GM08714 (cell line): Measurements from ENCODE around the gene FCN2.

ENCODE experiments used
- H3K4me3 ChIP-seq: fragments of 200-500 bp; sonication (Bioruptor generic); 2 replicates; pipeline ENCODE4 v1.5.1; 2014; ENCODE audit warnings: mild to moderate bottlenecking, low read length, inconsistent platforms
- ZNF274 ChIP-seq: IDR thresholded peaks from 2 replicates; pipeline ENCODE4 v1.6.1; 2012; ENCODE audit warnings: mild to moderate bottlenecking, low read depth, low read length

FCN2 gene

DNA sequence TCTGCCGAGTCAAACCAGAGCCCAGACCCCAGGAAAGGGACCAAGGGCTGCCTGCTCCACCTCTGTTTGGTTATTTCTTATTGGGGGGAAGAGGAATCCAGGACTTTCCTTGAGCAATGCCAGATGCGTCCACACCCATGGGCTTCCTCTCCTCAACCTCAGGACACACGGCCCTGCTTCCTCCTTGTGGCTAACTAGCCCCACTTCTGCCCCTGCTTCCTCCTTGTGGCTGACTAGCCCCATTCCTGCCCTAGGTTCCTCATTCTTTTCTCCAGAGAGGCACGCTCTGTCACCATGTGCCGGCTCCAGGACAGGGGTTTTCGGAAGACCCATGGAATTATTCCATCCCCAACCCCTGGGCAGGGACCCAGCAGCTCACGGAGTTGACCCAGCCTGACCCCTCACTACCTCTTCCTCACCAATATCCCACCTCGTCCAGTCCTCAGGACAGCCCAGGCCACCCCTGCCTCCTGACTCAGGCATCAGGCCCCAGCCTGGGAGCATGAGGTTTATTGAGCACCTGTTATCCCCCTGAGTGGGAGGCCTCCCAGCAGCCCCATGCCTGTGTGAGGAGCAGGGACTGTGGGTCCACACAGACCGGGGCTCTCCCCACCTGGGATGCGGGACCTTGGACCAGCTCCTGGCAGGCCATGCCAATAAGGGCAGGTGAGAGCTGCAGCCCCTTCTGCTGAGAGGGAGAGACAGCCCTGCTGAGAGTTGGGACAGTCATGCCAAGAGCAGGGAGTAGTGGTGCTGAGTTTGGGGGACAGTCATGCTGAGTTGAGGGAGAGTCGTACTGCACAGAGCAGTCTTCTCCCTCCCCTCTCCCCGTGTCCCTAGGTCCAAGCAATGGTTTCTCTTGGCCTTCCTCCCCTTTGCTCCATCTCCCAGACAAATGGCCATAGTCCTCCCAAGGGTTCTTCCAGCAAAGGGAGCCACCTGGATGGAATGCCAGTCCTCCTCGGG is 48.9 kb downstream of the FCN2 start:
- TF ChIP-seq ZNF274: no peak
- no peak overlapping the region for H3K4me3 ChIP-seq

DNA sequence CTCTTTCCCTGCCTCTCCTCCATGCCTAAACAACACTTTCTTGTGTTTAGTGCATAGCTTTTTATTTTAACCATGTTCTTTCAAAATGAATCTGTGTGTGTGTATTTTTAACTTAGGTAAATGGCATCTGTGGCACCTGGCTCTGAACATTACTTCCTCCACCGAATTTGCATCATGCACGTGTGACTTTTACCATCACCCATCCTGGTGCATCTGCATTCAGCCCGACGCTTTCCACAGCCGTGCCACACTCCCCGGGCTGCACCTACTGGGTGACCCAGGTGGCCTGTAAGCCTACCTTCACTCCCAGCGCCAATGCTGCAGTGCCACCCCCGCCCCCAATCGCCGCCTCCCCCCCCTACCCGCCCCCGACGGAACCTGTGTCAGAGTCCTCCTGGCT is 49.8 kb downstream of the FCN2 start:
- no peak overlapping the region for H3K4me3 ChIP-seq

DNA sequence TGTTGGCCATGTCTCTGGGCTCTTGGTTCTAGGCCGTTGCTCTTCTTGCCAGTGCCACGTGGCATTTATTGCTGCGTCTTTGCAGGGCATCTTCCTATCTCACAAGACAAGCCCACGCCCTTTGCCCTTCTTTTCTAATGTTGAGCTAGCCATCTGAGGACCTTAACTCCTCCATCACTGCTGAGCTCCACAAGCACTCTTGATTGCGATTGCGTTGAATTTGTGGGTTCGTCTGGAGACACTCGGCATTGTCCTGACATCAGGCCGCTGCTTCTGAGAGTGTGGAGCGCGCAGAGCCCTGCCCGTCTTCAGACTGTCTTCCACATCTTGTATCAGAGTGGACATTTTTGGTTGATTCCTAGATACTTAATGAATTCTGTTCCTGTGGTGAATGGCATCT is 51.6 kb downstream of the FCN2 start:
- no peak for TF ChIP-seq ZNF274
- H3K4me3 ChIP-seq: no peak overlapping the region

More for the DNA sequence above, 49.8 kb downstream of the FCN2 start:
- no peak for TF ChIP-seq ZNF274

DNA sequence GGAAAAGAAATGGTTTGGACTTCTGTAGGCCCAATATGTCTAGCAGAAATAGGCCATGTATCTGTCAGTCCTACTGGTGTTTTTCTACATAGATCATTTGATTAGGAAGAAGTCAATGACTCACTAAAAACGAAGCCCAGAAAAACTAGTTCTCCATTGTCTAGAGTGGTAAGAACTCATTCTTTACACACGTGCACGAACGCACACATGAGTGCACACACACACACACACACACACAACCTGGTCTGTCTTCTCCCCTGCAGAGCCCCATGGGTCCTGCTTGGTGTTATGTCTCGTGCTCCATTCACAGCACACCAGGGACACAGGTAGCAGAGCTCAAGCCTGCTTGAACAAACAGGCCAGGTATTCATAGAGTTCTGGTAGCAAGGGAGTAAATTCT is 52.0 kb downstream of the FCN2 start:
- TF ChIP-seq ZNF274: no peak

DNA sequence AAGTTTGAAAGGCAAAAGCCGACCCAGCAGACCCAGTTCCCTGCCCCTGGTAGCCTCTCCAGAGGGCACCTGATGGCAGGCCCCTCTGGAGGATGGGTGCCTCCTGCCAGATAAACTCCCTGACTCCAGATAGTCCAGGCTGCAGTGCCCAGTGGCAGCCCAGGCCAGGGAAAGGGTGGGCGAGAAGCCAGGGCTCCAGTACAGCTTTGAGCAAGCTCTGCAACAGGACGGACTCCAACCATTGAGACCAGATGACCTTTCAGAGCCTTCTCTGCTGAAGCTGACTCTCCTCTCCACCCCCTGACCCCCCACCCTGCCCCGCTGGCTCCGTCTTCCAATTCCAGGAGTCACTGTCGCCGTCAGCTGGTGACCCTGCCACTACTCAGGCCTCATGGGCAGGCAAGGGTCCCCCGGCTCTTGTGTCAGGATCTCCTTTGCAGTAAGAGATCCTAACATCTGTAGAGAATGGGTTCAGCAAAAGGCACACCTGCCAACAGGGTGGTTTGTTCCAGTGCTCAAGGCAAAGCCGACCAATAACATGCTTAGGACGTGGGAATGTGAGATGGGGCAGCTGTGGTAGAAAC is 52.6 kb downstream of the FCN2 start:
- H3K4me3 ChIP-seq: no peak overlapping the region
- TF ChIP-seq ZNF274: no peak

More for the DNA sequence above, 52.0 kb downstream of the FCN2 start:
- no peak overlapping the region for H3K4me3 ChIP-seq

DNA sequence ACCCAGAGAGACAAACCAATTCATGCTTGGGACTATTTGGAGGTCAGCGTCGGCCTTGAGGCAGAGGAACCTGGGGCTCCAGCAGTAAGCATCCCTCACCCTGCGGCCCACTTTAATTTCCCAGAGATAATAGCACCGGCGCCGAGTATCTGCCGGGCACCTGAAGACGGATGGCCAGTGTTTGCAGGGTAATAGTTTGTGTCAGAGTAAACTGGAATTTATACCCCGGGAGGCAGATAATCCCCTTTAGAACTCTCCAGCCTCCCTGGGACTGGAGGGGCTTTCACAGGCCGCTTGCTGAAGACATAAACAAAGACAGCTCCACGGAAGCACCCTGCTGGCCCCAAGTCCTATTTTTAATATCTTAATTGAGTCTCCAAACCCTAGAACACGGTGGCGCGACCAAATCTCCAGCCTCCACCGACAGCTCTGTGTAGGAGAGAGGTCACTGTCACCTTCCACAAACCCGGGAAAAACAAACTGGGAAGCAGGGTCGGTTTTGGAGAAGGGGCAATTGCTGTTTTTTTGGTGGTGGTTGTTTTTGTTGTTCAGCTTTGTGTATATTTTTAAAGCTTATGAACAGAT is 54.5 kb downstream of the FCN2 start:
- H3K4me3 ChIP-seq: no peak overlapping the region
- no peak for TF ChIP-seq ZNF274

DNA sequence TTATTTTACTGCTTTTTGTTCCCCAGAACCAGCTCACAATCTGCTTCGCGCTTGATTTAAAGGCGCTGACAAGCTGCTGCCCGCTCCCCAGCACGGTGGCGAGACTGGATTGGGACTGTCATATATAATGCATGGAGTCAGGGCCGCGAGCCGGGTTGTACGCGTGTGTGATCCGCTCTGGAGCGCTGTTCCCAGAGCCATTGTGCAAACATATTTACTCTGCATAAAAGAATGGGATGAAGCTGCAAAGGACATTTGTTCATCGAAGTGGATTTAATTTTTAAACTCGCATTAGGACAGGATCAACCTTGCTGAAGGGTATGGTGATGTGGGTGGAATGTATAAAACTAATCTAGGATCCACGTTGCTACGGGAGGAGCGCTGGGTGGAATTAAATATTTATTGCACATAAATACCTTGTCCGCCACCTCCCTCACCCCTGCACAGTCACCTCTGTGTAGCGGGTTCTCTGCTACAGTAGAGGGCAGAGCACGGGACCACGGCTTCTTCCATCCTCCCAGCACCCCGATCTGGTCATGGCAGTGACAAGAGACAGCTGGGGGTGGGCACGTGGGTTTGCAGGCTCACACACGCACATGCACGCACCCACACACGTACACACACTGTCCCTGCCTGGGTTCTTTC is 55.2 kb downstream of the FCN2 start:
- H3K4me3 ChIP-seq: no peak overlapping the region; the same call in 1 of the 2 replicates
- no peak for TF ChIP-seq ZNF274

DNA sequence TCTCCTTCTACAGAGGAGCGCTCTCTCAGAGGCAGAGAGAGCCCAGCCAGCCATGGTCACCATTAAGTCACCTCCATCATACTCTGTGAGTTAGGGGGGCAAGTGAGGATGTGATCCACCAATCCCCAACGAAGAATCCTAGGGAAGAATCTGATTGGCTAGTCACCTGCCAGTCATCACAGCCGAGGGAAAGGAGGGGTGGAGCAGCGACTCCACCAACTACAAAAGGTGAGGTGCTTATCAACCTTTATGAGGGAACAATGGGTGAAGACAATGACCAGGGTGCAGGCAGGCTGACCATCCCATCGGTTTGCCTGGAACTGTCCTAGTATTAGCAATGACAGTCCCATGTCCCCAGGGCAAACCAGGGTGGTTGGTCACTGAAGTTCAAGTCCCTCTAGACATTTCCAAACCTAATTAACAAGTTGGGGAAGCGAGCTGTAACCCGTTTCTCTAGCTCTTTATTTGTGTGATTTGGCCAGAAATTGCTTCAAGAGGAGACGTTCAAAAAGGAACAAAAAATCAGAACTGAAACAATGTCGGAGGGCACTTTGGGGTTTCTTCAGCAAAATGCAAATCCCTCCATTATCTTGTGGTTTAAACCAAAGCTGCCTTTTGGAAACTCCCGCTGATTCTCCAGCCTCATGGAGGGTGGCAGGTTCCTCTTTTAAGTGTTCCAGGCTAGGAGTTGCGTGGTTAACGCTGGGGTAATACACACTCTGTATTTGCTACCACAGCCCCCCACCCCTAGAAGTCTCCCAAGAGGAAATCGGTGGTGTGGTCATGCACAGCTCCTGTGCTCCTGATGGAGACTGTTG is 55.9 kb downstream of the FCN2 start:
- no peak overlapping the region; the same call in 1 of the 2 replicates for H3K4me3 ChIP-seq
- no peak for TF ChIP-seq ZNF274
